NCI-H345 treated with DMSO at 0.1 percent for 48 hours (cell line): ENCODE data around the gene ANTKMT.

Experiments used
- DNase-seq: peaks from one replicate; lab custom pipeline; 2025; ENCODE audit not compliant: unreplicated experiment; lab: John Stamatoyannopoulos, UW

Gene ANTKMT

GRCh38 chr16:763369-764183 is 42.6 kb downstream of the ANTKMT start:
- DNase-seq, result no peak

GRCh38 chr16:764184-764750 is 43.3 kb downstream of the ANTKMT start:
- DNase-seq, result no peak

GRCh38 chr16:764848-765487 is 44.0 kb downstream of the ANTKMT start:
- DNase-seq, result no peak

GRCh38 chr16:765488-765865 is 44.5 kb downstream of the ANTKMT start:
- no peak for DNase-seq

GRCh38 chr16:766008-766819 is 45.3 kb downstream of the ANTKMT start:
- no peak for DNase-seq

- DNase-seq, result no peak
Measured at GRCh38 chr16:766820-767640, 46.1 kb downstream of the ANTKMT start.

GRCh38 chr16:767743-768235 is 46.8 kb downstream of the ANTKMT start:
- no peak for DNase-seq

GRCh38 chr16:768428-768827 is 47.5 kb downstream of the ANTKMT start:
- no peak for DNase-seq

- no peak for DNase-seq
Measured at GRCh38 chr16:769184-769784, 48.3 kb downstream of the ANTKMT start.

- no peak for DNase-seq
Measured at GRCh38 chr16:769934-770333, 49.0 kb downstream of the ANTKMT start.

- no peak for DNase-seq
Measured at GRCh38 chr16:770411-770810, 49.5 kb downstream of the ANTKMT start.
